GM23338 (cell line): Measurements from ENCODE around the gene GTF3C2. TPM values are rescaled to one million over a fixed set of nuclear protein-coding genes. Genes with fewer than 3 reads are reported as not detected.

Experiments used
- ATAC-seq: fragments of 200-7000 bp; cut with Tn5 transposase; 3 replicates; pipeline ENCODE4 v1.9.1; 2020
- DNase-seq: peaks from one replicate; pipeline ENCODE4 v3.0.0-alpha.2; 2015; ENCODE audit warnings: low spot score
- H2AFZ ChIP-seq: fragments of 200-600 bp; sonication (generic); 2 replicates; pipeline ENCODE4 v1.8.0; 2016; ENCODE audit warnings: antibody characterized with exemption, mild to moderate bottlenecking, moderate library complexity
- H3F3A ChIP-seq: fragments of 200-600 bp; sonication (generic); replicated peaks from 2 replicates; pipeline ENCODE4 v1.8.0; 2017; ENCODE audit warnings: antibody characterized with exemption, mixed run types, low read depth
- H3K27ac ChIP-seq: fragments of 200-600 bp; sonication (generic); 2 replicates; pipeline ENCODE4 v1.6.1; 2016; ENCODE audit warnings: low read depth
- H3K27me3 ChIP-seq: fragments of 200-600 bp; sonication (generic); 2 replicates; pipeline ENCODE4 v1.8.0; 2016; ENCODE audit warnings: mild to moderate bottlenecking, mixed run types, moderate library complexity; ENCODE audit not compliant: insufficient read depth
- H3K36me3 ChIP-seq: fragments of 200-600 bp; sonication (generic); 2 replicates; pipeline ENCODE4 v1.8.0; 2016; ENCODE audit warnings: mild to moderate bottlenecking; ENCODE audit not compliant: insufficient read depth
- H3K4me1 ChIP-seq: fragments of 200-600 bp; sonication (generic); 2 replicates; pipeline ENCODE4 v1.8.0; 2016; ENCODE audit warnings: mild to moderate bottlenecking, moderate library complexity; ENCODE audit not compliant: insufficient read depth
- H3K4me2 ChIP-seq: fragments of 200-600 bp; sonication (generic); 2 replicates; pipeline ENCODE4 v1.7.1; 2017; ENCODE audit warnings: mixed run types
- H3K4me3 ChIP-seq: fragments of 200-600 bp; sonication (generic); 2 replicates; pipeline ENCODE4 v1.6.1; 2016; ENCODE audit warnings: mixed run types
- H3K79me2 ChIP-seq: fragments of 200-600 bp; sonication (generic); replicated peaks from 2 replicates; pipeline ENCODE4 v1.8.0; 2017; ENCODE audit warnings: mild to moderate bottlenecking; ENCODE audit not compliant: insufficient read depth
- H3K9me2 ChIP-seq: fragments of 200-600 bp; sonication (generic); 2 replicates; pipeline ENCODE4 v1.8.0; 2017; ENCODE audit not compliant: insufficient read depth
- H4K20me1 ChIP-seq: fragments of 200-600 bp; sonication (generic); replicated peaks from 2 replicates; pipeline ENCODE4 v1.8.0; 2017; ENCODE audit warnings: mild to moderate bottlenecking; ENCODE audit not compliant: insufficient read depth
- H3K27ac Mint-ChIP-seq: 2 replicates; pipeline ENCODE4 v1.8.0; 2020; ENCODE audit warnings: inconsistent platforms, mild to moderate bottlenecking, moderate library complexity, mixed read lengths
- H3K27me3 Mint-ChIP-seq: 3 replicates; pipeline ENCODE4 v1.8.0; 2022; ENCODE audit warnings: low read depth, mild to moderate bottlenecking, moderate library complexity, mixed read lengths, inconsistent platforms; ENCODE audit not compliant: insufficient read depth, poor library complexity
- H3K36me3 Mint-ChIP-seq: 3 replicates; pipeline ENCODE4 v1.8.0; 2021; ENCODE audit warnings: low read depth, mild to moderate bottlenecking, inconsistent platforms, moderate library complexity, mixed read lengths
- H3K4me1 Mint-ChIP-seq: 3 replicates; pipeline ENCODE4 v1.8.0; 2020; ENCODE audit warnings: mild to moderate bottlenecking, inconsistent platforms, mixed read lengths
- H3K4me3 Mint-ChIP-seq: 3 replicates; pipeline ENCODE4 v1.8.0; 2021; ENCODE audit warnings: moderate library complexity, mild to moderate bottlenecking, inconsistent platforms, mixed read lengths
- H3K9me3 Mint-ChIP-seq: 3 replicates; pipeline ENCODE4 v1.8.0; 2020; ENCODE audit warnings: moderate library complexity, mild to moderate bottlenecking, inconsistent platforms, mixed read lengths
- CTCF ChIP-seq, 2 experiments: fragments of 200-600 bp in 1 of 2; sonication (generic) in 1 of 2; conservative IDR thresholded peaks; 2 replicates each; pipeline versions ENCODE4 v1.5.1 to v1.6.1; 2016 to 2017; ENCODE audit warnings: antibody characterized with exemption in 2 of 2, low read depth in 2 of 2, mild to moderate bottlenecking in 2 of 2, moderate library complexity in 1 of 2
- ETS1 ChIP-seq: IDR thresholded peaks from 2 replicates; pipeline ENCODE4 v1.6.1; 2016; ENCODE audit warnings: antibody characterized with exemption
- EZH2 ChIP-seq: fragments of 200-600 bp; sonication (generic); IDR thresholded peaks from one replicate; pipeline ENCODE4 v1.8.0; 2017; ENCODE audit warnings: antibody characterized with exemption, mild to moderate bottlenecking, low read depth; ENCODE audit not compliant: unreplicated experiment
- POLR2AphosphoS5 ChIP-seq: IDR thresholded peaks from 2 replicates; pipeline ENCODE4 v1.6.1; 2016; ENCODE audit warnings: antibody characterized with exemption, low read depth
- STAT1 ChIP-seq: IDR thresholded peaks from one replicate; pipeline ENCODE4 v1.6.1; 2016; ENCODE audit warnings: antibody characterized with exemption; ENCODE audit not compliant: unreplicated experiment
- ZNF114 ChIP-seq: fragments of 250-450 bp; sonication (Bioruptor Pico); IDR thresholded peaks from 2 replicates; pipeline ENCODE4 v1.5.0; 2020; ENCODE audit warnings: mild to moderate bottlenecking, moderate library complexity
- ZNF462 ChIP-seq: fragments of 250-450 bp; sonication (Bioruptor Pico); IDR thresholded peaks from 2 replicates; pipeline ENCODE4 v1.5.0; 2020; ENCODE audit warnings: mild to moderate bottlenecking, moderate library complexity
- polyA plus RNA-seq: library from polyadenylated mRNA; unstranded; fragments of >200 nt; fragmentation: Nextera tagmentation; extraction: Ambion mirVana; gene quantifications from 2 replicates; pipeline ENCODE4 v1.2.1, GENCODE V29; 2016
- total RNA-seq: library from RNA; depleted of rRNA; stranded (reverse); fragments of >200 nt; shearing (Covaris generic); gene quantifications from 2 replicates; pipeline ENCODE4 v1.2.3, GENCODE V29; 2014

Gene GTF3C2
- total and polyA plus RNA-seq, 2 experiments from 2014 or later, result 69.1 to 118 TPM

GRCh38 chr2:27372937-27373336, 16.4 kb upstream of the GTF3C2 start:
- H3K27me3 Mint-ChIP-seq, result peaks cover 21% of the 10 kb centered on the region
- ATAC-seq, result no peak
- peaks cover 69% of the 10 kb centered on the region for H3K36me3 Mint-ChIP-seq
- H3K9me3 Mint-ChIP-seq, result no peaks in the 10 kb centered on the region
- Histone ChIP-seq H3K9me2 (no peaks in the 10 kb centered on the region), H3K27me3 (no peaks in the 10 kb centered on the region), H3K27ac (no peak overlapping the region), H3K79me2 (peaks cover 34% of the 10 kb centered on the region), H3K4me1 (peaks cover 20% of the 10 kb centered on the region), H3K4me3 (0 out of 2 replicates have a peak overlapping the region, but pooled peaks have one; percentile 30), H2AFZ (no peak overlapping the region), H3K4me2 (peak overlapping the region; percentile 96), H3K36me3 (peaks cover 27% of the 10 kb centered on the region), H3F3A (peaks cover 13% of the 10 kb centered on the region; the same call in 1 of the 2 replicates), H4K20me1 (no peaks in the 10 kb centered on the region; the same call in 1 of the 2 replicates)
- H3K4me3 Mint-ChIP-seq, result peak overlapping the region; percentile 31; the same call in 2 of the 3 replicates
- DNase-seq, result peak; percentile 23
- H3K27ac Mint-ChIP-seq, result no peak overlapping the region
- TF ChIP-seq ETS1 (no peak), POLR2AphosphoS5 (no peak)
- peaks cover 24% of the 10 kb centered on the region for H3K4me1 Mint-ChIP-seq

- peak overlapping the region; percentile 93 for H3K4me3 ChIP-seq
- H3K36me3 Mint-ChIP-seq, result peaks cover 67% of the 10 kb centered on the region
- H3K4me1 ChIP-seq, result peaks cover 20% of the 10 kb centered on the region
- H3K36me3 ChIP-seq, result peaks cover 38% of the 10 kb centered on the region
- H3K9me2 ChIP-seq, result no peaks in the 10 kb centered on the region
- H3K4me3 Mint-ChIP-seq, result peak overlapping the region; percentile 86
- no peaks in the 10 kb centered on the region for H3K27me3 ChIP-seq
- no peaks in the 10 kb centered on the region for H3K9me3 Mint-ChIP-seq
- H3K79me2 ChIP-seq, result peaks cover 34% of the 10 kb centered on the region
- H3K27me3 Mint-ChIP-seq, result peaks cover 15% of the 10 kb centered on the region
- H4K20me1 ChIP-seq, result peaks cover 5% of the 10 kb centered on the region; the same call in 1 of the 2 replicates
- H3K4me2 ChIP-seq, result peak overlapping the region; percentile 96
- H3K4me1 Mint-ChIP-seq, result peaks cover 24% of the 10 kb centered on the region
- H3F3A ChIP-seq, result peaks cover 9% of the 10 kb centered on the region; the same call in 1 of the 2 replicates
- ATAC-seq (peak; percentile 34), DNase-seq (peak; percentile 39)
- peak overlapping the region; percentile 95 for H3K27ac Mint-ChIP-seq
- H3K27ac ChIP-seq, result no peak overlapping the region
- peak overlapping the region; percentile 78; the same call in 1 of the 2 replicates for H2AFZ ChIP-seq
- no peak for TF ChIP-seq STAT1
- TF ChIP-seq CTCF (conservative IDR thresholded peaks at IDR 0.05; ENCODE audit: low read depth in 2 of 2), result no peak
- no peak for TF ChIP-seq ZNF462 (CRISPR knock-in tag)
- no peak for TF ChIP-seq POLR2AphosphoS5
- TF ChIP-seq EZH2, result no peak
- no peak for TF ChIP-seq ZNF114 (CRISPR knock-in tag)
Observed at GRCh38 chr2:27370816-27371620, 14.5 kb upstream of the GTF3C2 start.
